HG02981 (cell line): ENCODE measurements around the gene FTSJ1.
A peak's percentile ranks its signal among the peaks of the same experiment; 100 is the strongest.
"Not testable (repeated sequence)": the region's sequence is repeated elsewhere in the genome, so short reads cannot be mapped to it uniquely, and the experiment has no call there.

Source experiments
- ATAC-seq: cut with Tn5 transposase; IDR thresholded peaks from one replicate; pipeline ENCODE4 v1.9.1; 2021; ENCODE audit warnings: mild to moderate bottlenecking, moderate library complexity; ENCODE audit not compliant: unreplicated experiment

Gene FTSJ1

DNA sequence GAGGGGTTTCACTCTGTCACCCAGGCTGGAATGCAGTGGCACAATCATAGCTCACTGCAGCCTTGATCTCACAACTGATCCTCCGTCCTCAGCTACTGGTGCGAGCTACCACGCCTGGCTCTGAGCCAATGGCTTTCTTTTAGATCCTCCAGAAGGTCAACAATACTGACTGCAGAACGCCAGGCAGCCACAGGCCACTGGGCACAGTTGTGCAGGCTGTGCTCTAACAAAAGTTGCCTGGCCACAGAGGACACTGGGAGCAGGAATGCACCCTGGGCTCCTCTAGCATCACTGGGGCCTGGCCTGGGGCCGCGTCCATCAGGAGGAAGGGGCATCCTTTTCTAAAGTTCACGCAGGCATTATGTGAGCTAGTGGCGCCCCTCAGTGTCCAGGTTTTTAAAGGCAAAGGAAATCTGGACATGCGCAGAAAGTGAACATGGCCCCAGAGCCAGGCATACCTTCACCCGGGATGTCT, 17.9 kb downstream of the FTSJ1 start:
- no peak for ATAC-seq

DNA sequence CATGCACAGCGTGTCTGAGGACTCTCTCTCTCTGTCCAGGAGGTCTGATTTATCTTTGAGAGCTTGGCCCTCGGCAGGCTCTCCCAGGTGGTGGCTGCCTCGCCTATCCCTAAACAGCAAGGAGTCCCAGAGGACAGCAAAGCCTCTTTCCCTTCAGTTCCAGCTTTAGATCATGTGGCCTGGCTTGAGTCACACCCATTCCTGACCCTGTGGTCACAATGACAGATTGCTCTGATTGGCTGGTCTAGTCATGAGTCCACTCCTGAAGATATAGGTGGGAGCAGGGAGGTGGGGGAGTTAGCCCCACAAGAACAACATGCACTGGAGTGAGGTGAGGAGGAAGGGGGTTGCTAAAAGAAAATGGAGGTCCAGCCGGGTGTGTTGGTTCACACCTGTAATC, 20.7 kb downstream of the FTSJ1 start:
- ATAC-seq, result no peak

DNA sequence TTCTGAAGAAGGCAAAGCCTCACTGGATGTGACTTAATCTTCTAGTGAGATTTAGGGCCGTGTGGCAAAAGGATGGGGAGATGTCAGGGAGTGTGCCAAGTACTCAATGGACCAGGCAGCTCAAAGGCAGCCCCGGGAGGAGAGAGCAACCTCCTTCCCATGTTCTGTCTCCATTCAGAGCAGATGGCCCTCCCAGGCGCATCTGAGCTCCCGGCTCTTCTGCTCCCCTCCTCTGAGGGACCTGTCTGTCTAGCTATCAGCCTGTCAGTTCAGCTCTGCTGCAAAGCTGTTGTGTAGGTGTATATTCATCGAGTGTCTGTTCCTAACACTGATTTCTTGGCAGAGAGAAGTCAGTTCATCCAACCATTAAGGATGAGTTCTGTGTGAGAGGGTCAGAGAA, 21.9 kb downstream of the FTSJ1 start:
- ATAC-seq, result no peak

DNA sequence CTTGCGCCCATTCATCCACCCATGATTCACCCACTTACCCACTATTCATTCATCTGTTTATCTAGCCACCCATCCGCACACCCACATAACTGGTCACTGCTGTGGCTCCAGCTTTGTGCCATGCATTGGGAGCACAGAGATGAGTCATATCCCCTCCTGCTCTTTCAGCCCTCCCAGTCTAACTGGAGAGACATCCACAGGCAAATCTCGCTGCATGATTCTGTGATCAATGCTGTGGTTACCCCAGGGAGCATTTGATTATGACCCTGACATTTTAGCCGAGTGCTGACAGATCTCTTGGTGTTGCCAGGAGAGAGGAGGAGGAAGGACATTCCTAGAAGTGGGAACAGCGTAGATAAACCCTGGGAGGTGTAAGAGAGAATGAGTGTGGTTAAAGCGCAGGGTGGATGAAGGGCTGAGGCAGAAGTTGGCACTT, 22.4 kb downstream of the FTSJ1 start:
- no peak for ATAC-seq

DNA sequence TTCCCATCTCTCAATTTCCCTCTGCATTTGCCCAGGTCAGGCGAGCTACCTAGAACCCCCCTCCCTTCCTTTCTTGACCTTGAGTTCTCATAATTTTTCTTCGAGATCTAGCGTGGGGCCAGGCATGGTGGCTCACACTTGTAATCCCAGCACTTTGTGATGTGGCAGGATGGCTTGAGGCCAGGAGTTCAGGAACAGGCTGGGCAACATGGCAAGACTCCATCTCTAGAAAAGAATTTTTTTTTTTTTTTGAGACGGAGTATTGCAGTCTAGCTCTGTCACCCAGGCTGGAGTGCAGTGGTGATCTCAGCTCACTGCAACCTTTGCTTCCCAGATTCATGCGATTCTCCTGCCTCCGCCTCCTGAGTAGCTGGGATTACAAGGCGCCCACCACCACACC, 28.3 kb downstream of the FTSJ1 start:
- no peak for ATAC-seq

DNA sequence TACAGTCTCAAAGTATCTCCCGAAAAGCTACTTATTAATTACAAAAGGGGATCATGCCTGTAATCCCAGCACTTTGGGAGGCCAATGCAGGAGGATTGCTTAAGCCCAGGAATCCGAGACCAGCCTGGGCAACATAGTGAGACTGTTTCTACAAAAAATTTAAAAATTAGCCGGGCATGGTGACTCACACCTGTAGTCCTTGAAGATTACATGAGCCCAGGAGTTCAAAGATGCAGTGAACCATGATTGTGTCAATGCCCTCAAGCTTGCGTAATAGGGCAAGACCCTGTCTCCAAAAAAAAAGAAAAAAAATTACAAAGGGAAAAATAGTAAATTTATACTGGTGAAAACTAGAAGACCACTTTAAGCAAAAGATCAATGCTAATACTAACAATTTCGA, 29.5 kb downstream of the FTSJ1 start:
- no peak for ATAC-seq

DNA sequence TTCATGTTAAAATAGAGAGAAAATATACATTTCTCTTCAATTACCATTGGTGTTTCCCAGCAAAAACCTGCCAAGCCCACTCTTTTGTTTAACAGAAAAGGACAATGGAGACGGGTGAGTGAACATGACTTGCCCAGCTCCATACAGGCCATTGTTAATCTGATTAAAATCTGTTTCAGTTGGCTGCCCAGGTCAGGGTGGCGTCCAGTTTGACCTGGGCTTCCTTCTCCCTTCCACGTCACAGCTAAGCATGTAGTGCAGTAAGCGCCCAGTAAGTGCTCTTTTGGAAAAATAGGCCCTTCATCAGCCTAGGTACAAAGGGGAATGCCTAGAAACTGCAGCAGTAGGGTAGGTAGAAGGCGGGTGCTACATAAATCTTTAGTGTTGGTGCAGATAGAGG, 31.2 kb downstream of the FTSJ1 start:
- no peak for ATAC-seq

DNA sequence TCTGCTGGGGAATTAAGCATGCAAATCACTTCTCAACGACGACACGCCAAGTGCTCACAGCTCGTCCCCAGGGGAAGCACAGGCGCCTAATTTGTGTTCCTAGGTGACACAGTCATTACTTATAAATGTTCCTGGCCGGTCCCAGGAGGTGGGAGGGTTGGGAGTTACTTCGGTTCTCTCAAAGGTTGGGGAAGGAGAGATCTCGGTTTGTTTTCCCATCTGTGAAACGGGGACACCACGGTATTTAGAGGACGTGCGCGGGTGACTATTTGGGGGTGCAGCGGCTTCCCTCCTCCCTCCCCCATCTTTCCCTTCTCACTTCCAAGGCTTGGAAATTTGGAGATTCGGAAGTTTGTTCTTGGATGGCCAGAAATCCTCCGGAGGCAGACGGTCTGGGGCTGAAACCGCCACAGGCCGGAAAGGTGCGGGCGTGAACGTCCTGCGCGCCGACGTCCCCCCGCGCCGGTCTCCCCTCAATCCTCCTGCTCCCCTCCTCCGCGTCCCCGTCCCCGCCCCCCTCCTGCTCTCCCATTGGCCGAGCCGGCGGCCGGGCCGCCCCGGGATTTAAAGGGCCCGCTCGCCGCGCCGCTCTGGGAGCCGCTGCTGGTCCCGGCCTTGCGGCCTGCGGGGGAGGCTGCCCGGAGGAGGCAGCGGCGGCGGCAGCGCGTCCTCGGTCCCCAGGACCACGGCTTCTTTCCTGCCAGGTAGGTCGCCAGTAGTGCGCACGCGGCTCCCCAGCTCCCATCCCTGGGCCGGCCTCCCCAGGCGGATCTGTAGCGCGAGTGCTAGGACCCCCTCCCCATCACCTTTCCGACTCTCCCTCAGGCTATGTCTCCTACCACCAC, 32.6 kb downstream of the FTSJ1 start, which contains the start of gene PORCN:
PORCN (plus strand) TSS at position 593 of the 845 bp plus-strand sequence. CDS start 829 bp downstream, outside the sequence.
- peak; percentile 77 for ATAC-seq

DNA sequence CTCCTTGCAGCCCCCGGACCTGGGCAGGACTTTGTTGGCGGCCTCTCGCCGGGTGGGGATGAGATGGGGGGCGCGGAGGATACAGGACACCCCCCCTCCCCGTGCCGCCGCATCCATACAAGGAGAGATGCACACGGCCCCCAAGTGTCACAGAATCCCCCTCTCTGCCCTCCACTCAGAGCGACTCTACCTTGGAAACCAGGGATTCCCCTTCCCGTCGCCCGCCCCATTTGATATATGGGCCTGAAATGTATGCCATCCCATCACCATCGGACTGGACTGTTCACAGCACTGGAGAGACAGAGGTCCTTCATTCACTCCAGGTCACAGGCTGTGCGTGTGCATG, 33.2 kb downstream of the FTSJ1 start:
- peak; percentile 16 for ATAC-seq

DNA sequence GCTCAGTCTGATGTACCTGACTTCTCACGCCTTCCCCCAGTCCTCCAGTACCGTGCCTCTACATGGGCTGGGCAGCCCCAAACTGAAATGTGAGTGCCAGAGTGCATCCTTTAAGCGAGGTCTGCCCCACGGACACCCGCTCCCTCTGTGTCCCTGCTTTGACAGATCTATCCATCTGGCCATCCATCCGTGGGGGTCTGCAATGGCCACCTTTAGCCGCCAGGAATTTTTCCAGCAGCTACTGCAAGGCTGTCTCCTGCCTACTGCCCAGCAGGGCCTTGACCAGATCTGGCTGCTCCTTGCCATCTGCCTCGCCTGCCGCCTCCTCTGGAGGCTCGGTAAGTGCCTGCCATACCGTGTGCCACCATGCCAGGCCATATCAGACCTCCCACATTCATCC, 33.6 kb downstream of the FTSJ1 start:
- no peak for ATAC-seq

DNA sequence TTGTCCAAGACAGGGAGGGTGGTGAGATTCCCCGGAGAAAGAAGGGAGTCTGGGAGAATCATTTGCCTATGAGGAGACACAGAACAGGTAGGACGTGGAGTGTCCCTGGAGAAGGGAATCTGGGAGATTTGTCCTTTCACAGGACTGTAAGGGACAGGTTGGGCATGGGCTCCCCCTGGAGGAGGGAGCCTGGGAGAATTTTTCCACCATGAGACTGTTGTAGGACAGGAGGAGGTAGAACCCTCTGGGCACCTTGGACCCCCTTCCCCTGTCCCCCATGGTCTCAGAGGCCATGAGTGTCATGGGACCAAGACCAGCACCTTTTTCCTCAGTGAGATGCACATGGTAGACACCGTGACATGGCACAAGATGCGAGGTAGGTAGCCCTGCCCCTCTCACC, 35.6 kb downstream of the FTSJ1 start:
- no peak for ATAC-seq

DNA sequence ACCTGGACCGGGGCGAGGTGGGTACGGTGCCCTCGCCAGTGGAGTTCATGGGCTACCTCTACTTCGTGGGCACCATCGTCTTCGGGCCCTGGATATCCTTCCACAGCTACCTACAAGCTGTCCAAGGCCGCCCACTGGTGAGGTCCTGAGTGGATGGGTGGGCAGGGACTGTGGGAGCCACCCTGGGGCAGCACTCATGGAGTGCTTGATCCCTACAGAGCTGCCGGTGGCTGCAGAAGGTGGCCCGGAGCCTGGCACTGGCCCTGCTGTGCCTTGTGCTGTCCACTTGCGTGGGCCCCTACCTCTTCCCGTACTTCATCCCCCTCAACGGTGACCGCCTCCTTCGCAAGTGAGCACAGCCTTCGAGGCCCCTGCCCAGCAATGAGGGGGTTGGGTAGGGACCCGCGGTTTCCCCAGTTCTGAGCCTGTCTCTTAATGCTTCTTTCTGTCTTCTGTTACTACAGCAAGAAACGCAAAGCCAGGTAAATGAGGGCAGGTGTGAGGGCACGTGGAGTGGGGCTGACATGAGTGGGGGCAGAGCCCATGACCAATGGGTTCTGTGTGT, 36.5 kb downstream of the FTSJ1 start:
- ATAC-seq, result no peak

DNA sequence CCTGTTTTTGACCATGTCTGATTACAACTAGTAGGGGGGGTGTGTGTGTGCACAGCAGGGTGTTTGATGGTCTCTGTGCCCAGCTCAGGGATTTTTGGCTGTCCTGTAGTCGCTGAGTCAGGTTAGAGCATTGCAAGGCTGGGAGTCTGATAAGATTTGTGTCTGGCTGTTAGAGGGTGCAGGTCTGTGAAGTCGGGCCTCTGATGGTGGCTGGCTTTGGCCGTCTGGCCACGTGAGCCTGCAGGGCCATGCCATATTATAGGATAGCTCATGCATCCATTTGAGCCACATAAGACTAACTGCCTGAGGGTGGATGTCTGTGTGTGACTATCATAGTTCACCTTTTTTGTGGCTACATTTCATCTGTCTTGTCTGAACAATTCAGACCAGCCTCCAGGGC, 37.7 kb downstream of the FTSJ1 start:
- no peak for ATAC-seq

DNA sequence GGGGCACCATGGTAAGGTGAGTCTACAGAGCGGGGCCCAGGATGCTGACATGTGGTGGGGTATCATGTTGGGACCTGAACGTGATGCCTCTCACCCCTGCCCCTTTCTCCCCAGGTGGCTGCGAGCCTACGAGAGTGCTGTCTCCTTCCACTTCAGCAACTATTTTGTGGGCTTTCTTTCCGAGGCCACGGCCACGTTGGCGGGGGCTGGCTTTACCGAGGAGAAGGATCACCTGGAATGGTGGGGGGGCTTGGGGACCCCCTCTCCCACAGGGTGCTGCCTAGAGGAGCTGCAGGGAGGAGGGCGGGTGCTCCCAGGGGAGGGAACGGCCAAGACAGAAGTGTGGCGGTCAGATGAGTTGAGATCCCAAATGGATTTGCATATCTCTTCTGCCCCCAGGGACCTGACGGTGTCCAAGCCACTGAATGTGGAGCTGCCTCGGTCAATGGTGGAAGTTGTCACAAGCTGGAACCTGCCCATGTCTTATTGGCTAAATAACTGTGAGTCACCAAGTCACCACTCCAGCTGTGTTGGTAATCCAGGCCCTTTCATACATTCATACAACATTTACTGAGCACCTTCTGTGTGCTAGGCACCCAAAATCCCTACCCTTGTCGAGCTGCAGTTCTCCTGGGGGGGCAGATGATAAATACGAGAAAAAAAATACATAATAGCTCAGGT, 38.3 kb downstream of the FTSJ1 start:
- no peak for ATAC-seq

DNA sequence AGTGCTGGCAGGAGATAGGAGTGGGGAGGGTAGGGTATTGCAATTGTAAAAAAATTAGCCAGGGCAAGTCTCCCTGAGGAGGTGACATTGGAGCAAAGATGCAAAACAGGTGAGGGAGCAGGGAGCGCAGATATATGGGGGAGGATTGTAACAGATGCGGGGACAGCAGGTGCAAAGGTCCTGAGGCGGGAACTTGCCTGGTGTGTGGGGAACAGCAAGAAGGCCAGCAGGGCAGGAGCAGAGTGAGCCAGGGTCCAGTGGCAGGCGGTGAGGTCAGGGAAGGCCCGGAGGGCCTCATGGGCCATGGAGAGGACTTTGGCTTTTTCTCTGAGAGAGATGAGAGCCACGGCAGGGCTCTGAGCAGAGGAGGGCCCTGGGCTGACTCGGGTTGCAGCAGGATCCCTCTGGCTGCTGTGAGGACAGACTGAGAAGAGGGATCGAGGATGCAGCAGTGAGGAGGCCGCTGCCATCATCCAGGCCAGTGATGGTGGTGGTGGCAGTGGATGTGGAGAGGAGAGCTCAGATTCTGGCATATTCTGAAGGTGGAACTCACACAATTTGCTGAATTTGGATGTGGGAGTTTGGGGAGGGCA, 39.0 kb downstream of the FTSJ1 start:
- no peak for ATAC-seq

DNA sequence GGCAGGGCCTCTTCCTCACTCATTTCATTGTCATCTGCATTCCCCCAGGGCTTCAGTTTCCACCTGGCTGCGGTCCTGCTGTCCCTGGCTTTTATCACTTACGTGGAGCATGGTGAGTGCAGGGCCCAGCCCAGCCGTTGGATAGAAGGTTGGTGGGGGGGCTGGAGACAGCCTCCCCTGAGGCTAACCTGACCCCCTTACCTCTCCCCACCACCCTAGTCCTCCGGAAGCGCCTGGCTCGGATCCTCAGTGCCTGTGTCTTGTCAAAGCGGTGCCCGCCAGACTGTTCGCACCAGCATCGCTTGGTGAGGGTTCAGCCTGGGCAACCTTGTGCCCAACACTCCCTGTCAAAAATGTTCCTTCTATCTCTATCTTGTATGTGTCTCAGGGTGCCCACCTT, 39.8 kb downstream of the FTSJ1 start:
- no peak for ATAC-seq

DNA sequence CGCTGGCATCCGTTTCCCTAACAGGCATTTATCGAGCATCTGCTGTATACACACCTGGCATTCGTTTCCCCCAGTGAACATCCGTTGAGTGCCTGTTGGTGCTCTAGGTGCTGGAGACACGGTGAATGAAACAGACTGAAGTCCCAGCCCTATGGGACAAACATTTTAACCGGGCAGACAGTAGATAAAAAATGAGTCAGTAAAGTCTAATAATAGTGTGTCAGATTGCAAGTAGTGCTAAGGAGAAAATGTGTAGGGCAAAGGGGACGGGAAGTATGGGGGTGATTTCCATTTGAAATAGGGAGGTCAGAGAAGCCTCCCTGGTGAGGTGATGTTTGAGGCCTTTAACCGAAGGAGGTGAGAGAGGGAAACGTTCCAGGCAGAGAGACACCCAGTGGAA, 40.3 kb downstream of the FTSJ1 start:
- no peak for ATAC-seq

DNA sequence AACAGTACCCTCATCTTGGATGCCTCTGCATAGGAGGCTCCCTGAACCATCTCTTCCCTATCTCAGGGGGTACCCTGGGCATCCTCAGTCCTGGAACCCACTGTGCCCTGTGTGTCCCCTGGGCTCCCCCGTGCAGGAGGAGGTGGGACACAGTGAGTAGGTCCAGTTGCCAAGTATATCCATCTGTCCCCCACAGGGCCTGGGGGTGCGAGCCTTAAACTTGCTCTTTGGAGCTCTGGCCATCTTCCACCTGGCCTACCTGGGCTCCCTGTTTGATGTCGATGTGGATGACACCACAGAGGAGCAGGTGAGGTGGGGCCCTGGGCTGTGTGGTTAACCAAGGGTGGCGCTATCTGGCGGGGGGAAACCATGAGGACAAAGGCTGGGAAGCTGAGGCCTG, 41.0 kb downstream of the FTSJ1 start:
- no peak for ATAC-seq

DNA sequence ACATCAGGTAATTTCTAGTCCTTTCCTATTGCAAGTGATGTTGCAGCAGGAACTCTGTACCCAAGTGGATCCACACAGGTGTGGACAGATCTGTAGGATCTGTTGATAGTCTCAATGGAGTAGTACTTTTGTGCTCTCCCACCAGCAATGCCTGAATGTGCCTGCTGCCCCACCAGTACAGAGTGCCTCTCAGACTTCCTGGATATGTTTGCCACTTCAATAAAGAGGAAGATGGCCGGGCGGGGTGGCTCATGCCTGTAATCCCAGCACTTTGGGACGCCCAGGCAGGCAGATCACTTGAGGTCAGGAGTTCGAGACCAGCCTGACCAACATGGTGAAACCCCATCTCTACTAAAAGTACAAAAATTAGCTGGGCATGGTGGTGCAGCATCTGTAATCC, 43.5 kb downstream of the FTSJ1 start:
- ATAC-seq, result not testable (repeated sequence)

DNA sequence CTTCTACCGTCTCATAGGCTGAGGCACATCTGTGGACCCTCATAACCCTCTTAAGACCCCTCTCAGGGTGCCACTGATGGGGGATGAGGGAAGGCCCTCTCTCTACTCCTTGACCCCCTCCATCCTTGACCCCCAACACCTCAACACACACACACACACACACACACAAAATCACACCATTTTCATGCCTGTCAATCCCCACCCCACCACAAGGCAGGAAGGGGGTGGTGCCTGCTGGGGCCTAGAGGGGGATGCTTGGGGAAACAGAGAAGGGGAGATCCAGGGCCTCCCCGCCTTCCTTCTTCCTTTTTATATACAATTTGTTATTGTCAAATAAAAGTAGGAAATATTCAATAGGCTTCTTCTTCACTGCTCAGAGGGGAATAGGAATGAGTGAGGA, 44.5 kb downstream of the FTSJ1 start:
- no peak for ATAC-seq

DNA sequence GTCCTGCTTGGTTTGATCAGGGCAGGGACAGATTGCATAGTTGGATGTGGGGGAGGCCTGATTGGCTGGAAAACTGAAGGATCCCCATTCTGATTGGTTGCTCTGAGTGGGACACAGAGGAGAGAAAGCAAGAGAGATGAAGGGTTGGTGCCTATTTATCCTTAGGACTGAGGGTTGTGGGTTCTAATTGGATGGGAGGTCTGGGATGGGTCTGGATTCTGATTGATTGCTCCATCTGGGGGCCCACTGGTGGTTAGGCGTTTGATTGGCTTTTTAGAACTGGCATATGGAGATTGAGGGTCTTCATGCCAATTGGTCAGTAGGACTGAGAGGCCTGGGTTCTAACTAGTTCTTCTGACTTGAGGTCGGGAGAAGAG, 45.0 kb downstream of the FTSJ1 start:
- ATAC-seq, result no peak
